Measurements from ENCODE around the gene C16orf90.

- TF ChIP-seq, protein P1, sequence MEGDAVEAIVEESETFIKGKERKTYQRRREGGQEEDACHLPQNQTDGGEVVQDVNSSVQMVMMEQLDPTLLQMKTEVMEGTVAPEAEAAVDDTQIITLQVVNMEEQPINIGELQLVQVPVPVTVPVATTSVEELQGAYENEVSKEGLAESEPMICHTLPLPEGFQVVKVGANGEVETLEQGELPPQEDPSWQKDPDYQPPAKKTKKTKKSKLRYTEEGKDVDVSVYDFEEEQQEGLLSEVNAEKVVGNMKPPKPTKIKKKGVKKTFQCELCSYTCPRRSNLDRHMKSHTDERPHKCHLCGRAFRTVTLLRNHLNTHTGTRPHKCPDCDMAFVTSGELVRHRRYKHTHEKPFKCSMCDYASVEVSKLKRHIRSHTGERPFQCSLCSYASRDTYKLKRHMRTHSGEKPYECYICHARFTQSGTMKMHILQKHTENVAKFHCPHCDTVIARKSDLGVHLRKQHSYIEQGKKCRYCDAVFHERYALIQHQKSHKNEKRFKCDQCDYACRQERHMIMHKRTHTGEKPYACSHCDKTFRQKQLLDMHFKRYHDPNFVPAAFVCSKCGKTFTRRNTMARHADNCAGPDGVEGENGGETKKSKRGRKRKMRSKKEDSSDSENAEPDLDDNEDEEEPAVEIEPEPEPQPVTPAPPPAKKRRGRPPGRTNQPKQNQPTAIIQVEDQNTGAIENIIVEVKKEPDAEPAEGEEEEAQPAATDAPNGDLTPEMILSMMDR (conservative IDR thresholded peaks at IDR 0.05; ENCODE audit: low read depth, low read length), result no peak
- TF ChIP-seq EZH2 (IDR thresholded peaks at IDR 0.05; ENCODE audit: borderline replicate concordance, low read depth, low read length, poor library complexity, severe bottlenecking), result no peak
Observed at GRCh38 chr16:3490911-3491629, 4.2 kb downstream of the C16orf90 start.
